ENCODE data around the gene COL24A1.

DNA sequence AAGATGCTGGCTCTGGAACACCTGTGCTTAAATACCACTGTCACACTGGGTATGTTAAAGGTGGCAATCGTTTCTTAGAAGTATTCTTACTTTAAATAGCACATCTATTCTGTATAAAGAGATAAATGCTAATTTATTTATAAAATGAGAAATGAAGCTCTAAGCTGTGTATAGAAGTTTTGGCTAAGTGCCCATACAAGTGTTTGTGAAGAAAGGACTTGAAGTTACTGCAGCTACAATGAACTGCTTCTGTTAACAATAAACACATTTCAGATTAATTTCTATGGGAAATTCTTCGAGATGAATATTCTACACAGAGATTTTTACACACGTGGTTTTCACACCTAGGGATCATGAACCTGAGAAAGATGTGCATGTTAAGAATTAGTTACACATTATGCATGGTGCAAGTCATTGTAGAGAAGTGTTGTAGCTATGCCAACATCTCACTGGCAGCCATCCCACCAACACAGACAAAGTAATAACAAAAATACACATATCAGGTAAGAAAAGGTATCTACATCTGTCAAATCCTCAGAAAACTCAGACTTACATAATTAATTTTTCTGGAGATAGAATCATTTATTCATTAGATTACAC lies 16.2 kb downstream of the COL24A1 start:
- TF ChIP-seq CTCF (IDR thresholded peaks at IDR 0.05): no peak
- TF ChIP-seq, protein P1, sequence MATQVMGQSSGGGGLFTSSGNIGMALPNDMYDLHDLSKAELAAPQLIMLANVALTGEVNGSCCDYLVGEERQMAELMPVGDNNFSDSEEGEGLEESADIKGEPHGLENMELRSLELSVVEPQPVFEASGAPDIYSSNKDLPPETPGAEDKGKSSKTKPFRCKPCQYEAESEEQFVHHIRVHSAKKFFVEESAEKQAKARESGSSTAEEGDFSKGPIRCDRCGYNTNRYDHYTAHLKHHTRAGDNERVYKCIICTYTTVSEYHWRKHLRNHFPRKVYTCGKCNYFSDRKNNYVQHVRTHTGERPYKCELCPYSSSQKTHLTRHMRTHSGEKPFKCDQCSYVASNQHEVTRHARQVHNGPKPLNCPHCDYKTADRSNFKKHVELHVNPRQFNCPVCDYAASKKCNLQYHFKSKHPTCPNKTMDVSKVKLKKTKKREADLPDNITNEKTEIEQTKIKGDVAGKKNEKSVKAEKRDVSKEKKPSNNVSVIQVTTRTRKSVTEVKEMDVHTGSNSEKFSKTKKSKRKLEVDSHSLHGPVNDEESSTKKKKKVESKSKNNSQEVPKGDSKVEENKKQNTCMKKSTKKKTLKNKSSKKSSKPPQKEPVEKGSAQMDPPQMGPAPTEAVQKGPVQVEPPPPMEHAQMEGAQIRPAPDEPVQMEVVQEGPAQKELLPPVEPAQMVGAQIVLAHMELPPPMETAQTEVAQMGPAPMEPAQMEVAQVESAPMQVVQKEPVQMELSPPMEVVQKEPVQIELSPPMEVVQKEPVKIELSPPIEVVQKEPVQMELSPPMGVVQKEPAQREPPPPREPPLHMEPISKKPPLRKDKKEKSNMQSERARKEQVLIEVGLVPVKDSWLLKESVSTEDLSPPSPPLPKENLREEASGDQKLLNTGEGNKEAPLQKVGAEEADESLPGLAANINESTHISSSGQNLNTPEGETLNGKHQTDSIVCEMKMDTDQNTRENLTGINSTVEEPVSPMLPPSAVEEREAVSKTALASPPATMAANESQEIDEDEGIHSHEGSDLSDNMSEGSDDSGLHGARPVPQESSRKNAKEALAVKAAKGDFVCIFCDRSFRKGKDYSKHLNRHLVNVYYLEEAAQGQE (IDR thresholded peaks at IDR 0.05; ENCODE audit: insufficient read depth in 1 of 2, low read depth in 2 of 2, low read length in 1 of 2): no peak

Data from Panc1 (cell line).